ENCODE data around the gene FBXO11.
A peak's percentile ranks its signal among the peaks of the same experiment; 100 is the strongest.
"Not testable (repeated sequence)": the region's sequence is repeated elsewhere in the genome, so short reads cannot be mapped to it uniquely, and the experiment has no call there.

FBXO11 gene

GRCh38 chr2:47897883-47898731, 8.2 kb downstream of the FBXO11 start:
- no peak for DNase-seq

GRCh38 chr2:47897191-47897882, 9.0 kb downstream of the FBXO11 start:
- DNase-seq: not testable (repeated sequence)

- no peak for DNase-seq
Observed at GRCh38 chr2:47896450-47896968, 9.8 kb downstream of the FBXO11 start.

- no peak for DNase-seq
Observed at GRCh38 chr2:47893771-47894170, 12.5 kb downstream of the FBXO11 start.

GRCh38 chr2:47892338-47892730, 14.0 kb downstream of the FBXO11 start:
- no peak for DNase-seq

GRCh38 chr2:47891369-47892337, 14.6 kb downstream of the FBXO11 start:
- DNase-seq: no peak

GRCh38 chr2:47890711-47891368, 15.5 kb downstream of the FBXO11 start:
- DNase-seq: no peak

GRCh38 chr2:47888581-47889280, 17.6 kb downstream of the FBXO11 start:
- no peak for DNase-seq

- DNase-seq: no peak
Observed at GRCh38 chr2:47876912-47877311, 29.4 kb downstream of the FBXO11 start.

GRCh38 chr2:47872941-47873340, 33.4 kb downstream of the FBXO11 start:
- no peak for DNase-seq

GRCh38 chr2:47870641-47871540, 35.4 kb downstream of the FBXO11 start:
- no peak for DNase-seq

- no peak for DNase-seq
Observed at GRCh38 chr2:47869859-47870595, 36.3 kb downstream of the FBXO11 start.

GRCh38 chr2:47868611-47869352, 37.5 kb downstream of the FBXO11 start:
- no peak for DNase-seq

- DNase-seq: peak; percentile 32
Observed at GRCh38 chr2:47867205-47867604, 39.1 kb downstream of the FBXO11 start.

- DNase-seq: no peak
Observed at GRCh38 chr2:47864566-47864965, 41.7 kb downstream of the FBXO11 start.

- DNase-seq: no peak
Observed at GRCh38 chr2:47862949-47863348, 43.3 kb downstream of the FBXO11 start.

GRCh38 chr2:47853067-47853777, 53.1 kb downstream of the FBXO11 start:
- DNase-seq: not testable (repeated sequence)

- DNase-seq: no peak
Observed at GRCh38 chr2:47850198-47850597, 56.1 kb downstream of the FBXO11 start.
